IPS-18c (cell line): ENCODE data around the gene CARD16.
"Not testable (repeated sequence)": the region's sequence is repeated elsewhere in the genome, so short reads cannot be mapped to it uniquely, and the experiment has no call there.

Experiments
- H3K4me3 ChIP-seq: 2 replicates; pipeline ENCODE4 v1.7.0; 2013; ENCODE audit warnings: low read depth, mild to moderate bottlenecking, low read length, moderate library complexity; ENCODE audit not compliant: insufficient read depth
- H3K9me3 ChIP-seq: one replicate; pipeline ENCODE4 v1.6.1; 2013; ENCODE audit warnings: mild to moderate bottlenecking, low read length, moderate library complexity; ENCODE audit not compliant: control insufficient read depth, insufficient read depth

CARD16 gene

DNA sequence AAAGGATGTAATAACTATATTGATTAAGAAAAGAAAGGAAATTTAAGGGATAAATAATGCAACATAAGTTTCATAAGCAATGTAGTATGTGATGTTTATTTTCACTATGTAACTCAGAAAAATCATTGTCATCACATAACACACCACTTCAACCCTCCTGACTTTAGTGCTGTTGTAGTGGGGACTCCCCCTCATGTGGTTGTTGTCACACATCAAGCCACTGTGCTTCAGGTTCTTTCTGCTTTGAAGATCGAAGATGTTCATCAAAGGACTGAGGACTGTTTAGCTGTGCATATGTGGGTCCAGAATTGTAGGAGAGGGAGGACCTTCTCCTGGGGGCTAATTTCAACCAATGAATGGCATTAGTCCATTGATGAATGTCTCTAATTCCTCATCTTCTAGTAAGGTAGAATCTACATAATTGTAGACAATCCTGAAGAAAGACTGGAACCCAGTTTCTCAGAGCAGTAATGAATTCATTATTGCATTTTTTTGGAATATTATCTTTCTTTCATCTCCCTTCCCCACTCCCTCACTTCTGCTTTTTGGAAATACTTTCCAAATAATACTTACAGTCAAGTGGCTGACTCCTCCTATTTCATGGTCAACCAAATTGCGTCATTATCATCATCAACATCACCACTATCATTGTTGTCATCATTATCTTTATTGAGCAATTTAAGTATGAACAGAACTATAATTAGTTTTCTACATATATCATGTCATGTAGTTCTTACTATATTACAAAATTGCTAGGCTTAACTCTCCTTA, 9.8 kb upstream of the CARD16 start:
- H3K4me3 ChIP-seq: no peak overlapping the region
- H3K9me3 ChIP-seq: peaks cover 2% of the 10 kb centered on the region

GRCh38 chr11:105052487-105052886, 7.4 kb upstream of the CARD16 start:
- peaks cover 4% of the 10 kb centered on the region for H3K9me3 ChIP-seq
- H3K4me3 ChIP-seq: no peak overlapping the region

GRCh38 chr11:105051559-105051958, 6.4 kb upstream of the CARD16 start:
- H3K9me3 ChIP-seq: peaks cover 4% of the 10 kb centered on the region
- H3K4me3 ChIP-seq: no peak overlapping the region

GRCh38 chr11:105049481-105049880, 4.3 kb upstream of the CARD16 start:
- peaks cover 2% of the 10 kb centered on the region for H3K9me3 ChIP-seq
- H3K4me3 ChIP-seq: no peak overlapping the region

GRCh38 chr11:105046898-105047579, 1.9 kb upstream of the CARD16 start:
- Histone ChIP-seq H3K4me3 (no peak overlapping the region), H3K9me3 (peaks cover 2% of the 10 kb centered on the region)

DNA sequence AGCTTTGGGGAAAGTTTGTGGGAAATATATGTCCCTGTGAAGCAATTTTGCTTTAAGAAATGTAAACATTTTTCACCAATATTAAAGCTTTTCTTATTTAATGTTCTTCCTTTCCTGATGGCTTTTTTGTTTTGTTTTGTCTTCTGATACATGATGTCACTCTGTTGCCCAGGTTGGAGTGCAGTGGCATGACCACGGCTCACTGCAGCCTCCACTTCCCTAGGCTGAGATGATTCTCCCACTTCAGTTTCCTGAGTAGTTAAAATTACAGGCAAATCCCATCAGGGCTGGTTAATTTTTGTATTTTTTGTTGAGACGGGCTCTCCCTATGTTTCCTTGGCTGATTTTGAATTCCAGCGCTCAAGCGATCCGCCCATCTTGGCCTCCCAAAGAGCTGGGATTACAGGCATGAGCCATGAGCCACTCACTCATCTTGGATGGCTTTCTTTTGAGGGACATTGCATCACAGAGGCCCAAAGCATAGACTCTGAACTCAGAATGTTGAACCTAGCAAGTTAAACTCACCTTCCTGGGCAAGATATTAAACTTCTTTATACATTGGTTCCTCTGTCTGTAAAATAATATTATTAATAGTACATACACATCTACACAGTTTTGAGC, 651 bp upstream of the CARD16 start:
- Histone ChIP-seq H3K4me3 (no peak overlapping the region), H3K9me3 (peaks cover 2% of the 10 kb centered on the region)

DNA sequence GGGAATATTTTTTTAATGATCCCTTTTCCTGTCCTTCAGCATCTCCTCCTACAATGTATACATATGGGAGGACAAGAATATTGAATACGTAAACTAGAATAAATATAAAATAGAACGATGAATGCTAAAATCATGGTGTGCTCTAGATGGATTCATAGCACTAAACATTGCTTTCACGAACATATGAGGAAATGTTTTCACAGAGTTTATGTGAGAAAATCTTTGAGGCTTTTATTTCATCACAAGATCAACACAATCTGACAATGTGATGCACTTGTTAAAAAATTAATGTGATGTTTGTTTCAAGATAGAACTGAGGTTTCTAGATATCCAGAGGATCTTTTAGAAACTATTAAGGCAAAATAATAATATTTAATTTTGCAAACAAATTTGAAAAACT, 3.0 kb downstream of the CARD16 start:
- no peaks in the 10 kb centered on the region for H3K9me3 ChIP-seq
- no peak overlapping the region for H3K4me3 ChIP-seq

GRCh38 chr11:105040703-105041102, 4.4 kb downstream of the CARD16 start:
- Histone ChIP-seq H3K4me3 (no peak overlapping the region), H3K9me3 (no peaks in the 10 kb centered on the region)

DNA sequence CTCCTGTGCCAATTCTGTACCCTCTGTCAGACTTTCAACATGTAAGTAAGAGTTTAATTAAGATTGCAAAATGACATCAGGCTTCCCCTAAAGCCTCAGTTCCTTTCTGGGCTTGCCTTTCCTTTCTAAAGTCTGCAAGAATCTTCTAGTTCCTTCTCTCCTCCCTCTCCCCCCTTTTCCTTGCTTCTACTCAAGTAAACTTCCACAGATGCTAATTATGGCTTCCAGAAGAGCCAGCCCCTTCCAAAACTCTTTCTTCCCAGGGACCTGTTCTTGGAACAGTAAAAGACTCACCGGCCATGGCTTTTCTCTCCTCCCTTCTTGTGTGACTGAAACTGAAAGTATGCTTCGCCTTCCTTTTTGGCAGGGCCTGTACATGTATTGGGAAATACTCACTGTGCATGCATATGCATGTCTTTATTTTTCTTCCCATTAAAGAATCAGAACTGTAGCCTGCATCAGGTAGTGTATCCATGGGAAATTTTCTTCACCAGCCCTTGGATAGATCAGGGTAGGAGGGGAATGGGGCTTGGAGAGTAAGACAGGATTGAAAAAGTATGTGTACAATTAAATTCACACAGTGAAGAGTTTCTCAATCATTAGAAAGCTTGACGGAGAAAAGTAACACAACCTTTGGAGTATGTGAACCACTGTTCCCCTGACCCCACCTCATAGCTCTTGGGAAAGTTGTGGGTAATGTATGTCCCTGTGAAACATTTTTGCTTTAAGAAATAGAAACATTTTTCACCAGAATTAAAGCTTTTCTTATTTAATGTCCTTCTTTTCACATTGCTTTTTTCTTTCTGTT, 10.1 kb downstream of the CARD16 start, which contains the start of gene CASP1:
Gene CASP1, minus strand, starts transcription at position 332 of the 808 bp plus-strand sequence. Its CDS starts 31 bp downstream, at position 301.
- H3K4me3 ChIP-seq: no peak within 1 kb of the TSS
- H3K9me3 ChIP-seq: no peaks in the 10 kb centered on the region

GRCh38 chr11:105034388-105034787, 10.7 kb downstream of the CARD16 start:
- H3K4me3 ChIP-seq, H3K9me3 ChIP-seq: not testable (repeated sequence)

DNA sequence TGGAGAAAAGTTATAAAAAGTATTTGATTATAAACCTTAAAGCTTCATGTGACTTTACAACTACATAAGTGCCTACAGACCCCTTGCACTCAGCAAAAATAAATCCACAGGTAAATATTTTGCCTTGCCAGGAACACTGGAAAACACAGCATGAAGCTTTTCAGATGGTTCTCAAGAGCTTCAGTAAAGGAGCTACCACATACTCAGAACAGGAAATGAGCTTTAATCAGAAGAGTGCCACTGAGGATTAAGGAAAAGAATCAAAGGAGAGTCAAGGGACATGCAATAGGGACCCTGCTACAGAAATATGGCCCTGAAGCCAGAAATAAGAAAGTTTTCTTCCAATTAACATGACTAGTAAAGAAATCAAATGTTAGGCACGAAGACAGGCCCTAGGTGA, 11.4 kb downstream of the CARD16 start:
- no peaks in the 10 kb centered on the region for H3K9me3 ChIP-seq

GRCh38 chr11:105033343-105033742, 11.8 kb downstream of the CARD16 start:
- H3K4me3 ChIP-seq: no peak overlapping the region
- H3K9me3 ChIP-seq: no peaks in the 10 kb centered on the region

More for the DNA sequence above, 11.4 kb downstream of the CARD16 start:
- H3K4me3 ChIP-seq: no peak overlapping the region

GRCh38 chr11:105032495-105032894, 12.6 kb downstream of the CARD16 start:
- H3K4me3 ChIP-seq: no peak overlapping the region

GRCh38 chr11:105027678-105028077, 17.5 kb downstream of the CARD16 start:
- Histone ChIP-seq H3K4me3 (no peak overlapping the region), H3K9me3 (no peaks in the 10 kb centered on the region)

More at GRCh38 chr11:105032495-105032894, 12.6 kb downstream of the CARD16 start:
- H3K9me3 ChIP-seq: no peaks in the 10 kb centered on the region

DNA sequence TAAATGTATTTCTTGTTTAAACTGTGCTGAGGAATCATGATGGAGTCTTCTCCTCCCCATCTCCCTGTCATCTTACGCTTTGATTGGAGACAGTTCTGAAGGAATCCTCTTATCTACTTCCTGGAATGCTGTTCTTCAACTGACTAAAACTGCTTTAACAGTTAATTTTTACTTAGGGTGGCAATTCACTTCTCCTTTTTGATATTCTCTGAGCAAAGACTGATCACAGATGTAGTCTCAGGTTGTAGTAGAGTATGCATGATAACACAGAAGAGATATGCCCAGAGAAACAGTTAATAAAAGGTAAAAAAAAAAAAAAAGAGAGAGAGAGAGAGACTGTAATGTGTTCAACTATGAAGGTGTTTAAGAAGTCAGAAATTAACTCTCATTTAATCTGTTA, 20.7 kb downstream of the CARD16 start:
- H3K4me3 ChIP-seq: no peak overlapping the region

DNA sequence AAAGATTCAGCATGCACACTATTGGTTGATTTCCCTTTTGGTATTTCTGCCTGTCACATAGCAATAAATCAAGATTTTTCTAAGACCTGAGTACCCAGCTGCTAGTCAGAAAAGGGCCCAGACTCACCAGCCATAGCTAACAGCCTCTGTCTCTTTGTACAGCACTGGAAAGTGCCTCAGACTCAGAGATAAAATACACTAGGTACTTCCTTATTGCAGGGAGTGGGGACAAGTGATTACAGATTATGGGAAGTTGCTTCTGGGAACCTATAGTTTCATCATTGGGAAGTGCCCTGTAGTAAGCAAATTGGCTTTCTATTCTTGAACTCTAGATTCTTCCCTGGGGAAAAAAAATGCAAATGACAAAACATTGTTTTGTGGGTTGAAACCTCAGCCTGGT, 22.1 kb downstream of the CARD16 start, which contains the start of gene CASP5:
Gene CASP5, minus strand, starts transcription at position 166 of the 400 bp plus-strand sequence. Its CDS starts 32 bp downstream, at position 134.
- H3K9me3 ChIP-seq: no peaks in the 10 kb centered on the region
- no peak within 1 kb of the TSS for H3K4me3 ChIP-seq

More for the DNA sequence above, 20.7 kb downstream of the CARD16 start:
- no peaks in the 10 kb centered on the region for H3K9me3 ChIP-seq

GRCh38 chr11:105022527-105022926, 22.6 kb downstream of the CARD16 start:
- Histone ChIP-seq H3K9me3 (no peaks in the 10 kb centered on the region), H3K4me3 (no peak overlapping the region)
